Activated CD8-positive, alpha-beta memory T cell treated with anti-CD3 and anti-CD28 coated beads, Interleukin-2, amount 50 U/mL, for 24 hours (primary cell): ENCODE data around the gene GRK5.
"Not testable (repeated sequence)": the region's sequence is repeated elsewhere in the genome, so short reads cannot be mapped to it uniquely, and the experiment has no call there.

Source experiments
- DNase-seq: peaks from one replicate; pipeline ENCODE4 v3.0.0-alpha.2; 2020; ENCODE audit errors: extremely low read depth

GRK5 gene

DNA sequence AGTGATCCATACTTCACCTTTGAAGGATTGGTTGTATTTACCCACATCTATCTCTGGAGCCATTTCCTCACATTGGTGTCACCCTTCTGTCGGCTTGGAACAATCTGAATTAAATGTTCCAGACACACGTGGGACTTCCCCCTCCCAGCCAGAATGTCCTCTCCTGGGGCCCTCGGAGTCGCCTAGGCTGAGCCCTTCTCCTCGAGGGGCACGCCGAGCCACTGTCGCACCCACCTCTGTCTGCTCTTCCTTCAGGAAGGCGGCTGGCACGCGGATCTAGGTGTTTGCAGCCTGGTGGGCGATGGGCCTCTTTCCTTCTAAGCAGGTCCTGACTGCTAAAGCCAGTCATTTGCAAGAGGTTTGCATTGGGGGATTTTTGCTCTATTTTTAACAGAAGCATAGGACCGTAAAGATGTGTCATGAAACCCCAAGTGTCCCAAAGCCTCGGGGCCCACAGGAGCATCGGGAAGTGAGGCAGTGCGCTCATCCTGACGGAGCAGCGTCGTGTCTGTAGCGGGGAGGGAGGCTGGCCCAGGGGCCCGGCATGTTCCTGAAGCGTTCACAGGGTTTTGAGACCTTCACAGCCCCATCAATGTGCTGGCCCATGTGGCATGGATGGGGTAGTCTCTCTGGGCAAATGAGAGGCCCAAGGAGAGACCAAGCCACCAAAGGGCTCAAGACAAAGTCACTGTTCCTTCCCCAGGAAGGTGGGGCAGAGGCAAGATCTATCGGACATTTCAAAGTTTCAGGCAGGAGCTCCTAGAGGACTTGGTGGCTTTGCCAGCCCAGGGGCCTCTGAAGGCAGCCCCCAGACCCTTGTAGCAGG, 248.5 kb downstream of the GRK5 start:
- no peak for DNase-seq

DNA sequence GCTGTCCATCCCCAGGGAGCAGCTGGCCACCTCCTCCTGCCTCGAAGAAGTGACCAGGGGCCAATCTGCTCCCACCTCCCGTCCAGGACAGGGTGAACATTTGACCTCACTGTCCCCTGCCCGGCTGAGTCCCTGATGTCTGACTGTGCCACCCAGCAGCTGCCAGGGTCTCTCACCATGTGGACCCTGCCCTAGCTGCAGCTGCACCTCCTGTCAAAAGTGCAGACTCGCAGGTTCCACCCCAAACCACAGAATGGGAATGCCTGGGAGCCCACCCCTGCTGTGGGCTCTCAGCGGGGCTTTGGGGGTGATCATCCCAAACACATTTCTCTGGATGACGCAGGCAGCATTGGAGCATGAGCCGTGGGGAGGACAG, 249.1 kb downstream of the GRK5 start:
- no peak for DNase-seq

DNA sequence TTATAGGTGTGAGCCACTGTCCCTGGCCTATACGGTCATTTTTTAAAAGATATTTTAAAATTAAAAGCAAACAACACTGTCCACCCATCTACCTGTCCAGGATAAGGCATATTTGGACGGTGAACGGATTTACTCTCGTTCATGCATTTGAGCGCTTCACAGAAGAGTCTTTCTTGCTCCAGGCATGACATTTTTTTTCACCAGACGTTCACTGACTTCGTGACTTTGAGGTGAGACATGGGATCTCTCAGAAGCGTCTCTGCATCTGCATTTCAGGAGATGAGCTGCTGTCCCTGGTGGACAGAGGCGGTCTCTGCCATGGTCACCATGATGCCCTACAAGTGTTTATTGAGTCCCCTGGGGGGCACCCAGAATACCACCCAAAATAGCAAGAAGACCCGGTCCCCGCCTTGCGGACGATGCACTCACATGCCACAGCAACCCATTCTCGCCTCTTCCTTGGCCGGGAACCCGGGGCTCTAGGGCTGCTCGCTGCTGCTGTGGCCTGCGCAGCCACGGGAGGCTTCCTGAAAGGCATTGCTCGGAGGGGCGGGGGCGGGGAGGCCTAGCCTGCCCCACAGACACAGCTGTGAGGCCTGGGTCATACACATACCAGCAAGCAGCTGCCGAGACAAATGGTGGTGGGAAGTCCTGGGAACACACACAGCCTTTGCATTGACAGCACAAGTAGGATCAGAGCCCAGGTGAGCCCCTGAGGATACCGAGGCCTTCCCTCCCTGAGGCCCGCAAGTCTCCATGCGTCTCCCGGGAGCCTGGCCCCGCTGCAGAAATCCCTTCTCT, 250.8 kb downstream of the GRK5 start:
- no peak for DNase-seq

DNA sequence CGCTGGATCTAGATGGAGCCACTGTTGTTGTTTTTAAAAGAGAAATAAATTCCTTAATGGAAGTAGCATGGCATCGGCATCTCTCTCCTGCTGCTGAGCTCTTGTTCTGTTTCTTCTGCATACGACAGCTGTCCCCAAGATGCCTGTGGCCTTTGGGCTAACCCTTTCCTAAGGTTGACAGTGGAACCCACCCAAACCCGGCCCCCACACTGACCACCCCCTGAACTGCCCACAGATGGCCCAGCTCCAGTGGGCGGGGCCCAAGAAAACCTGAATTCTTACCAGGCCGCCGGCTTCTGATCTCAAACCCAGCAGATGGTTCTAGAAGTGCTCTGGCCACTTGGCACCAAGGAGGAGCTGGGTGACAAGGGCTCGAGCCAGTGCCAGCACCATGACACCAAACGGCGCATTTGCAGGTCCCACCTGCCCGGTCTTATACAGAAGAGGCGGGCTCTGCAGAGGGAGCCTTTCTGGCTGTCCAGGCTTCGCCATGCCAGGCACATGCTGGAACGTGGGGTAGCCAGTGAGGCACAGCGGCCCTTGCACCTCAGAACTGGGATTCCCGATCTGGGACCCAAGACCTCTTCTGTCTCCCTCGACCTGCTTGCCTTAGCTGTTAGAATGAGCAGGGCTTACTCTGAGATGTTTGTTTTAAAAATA, 252.4 kb downstream of the GRK5 start:
- DNase-seq: no peak

DNA sequence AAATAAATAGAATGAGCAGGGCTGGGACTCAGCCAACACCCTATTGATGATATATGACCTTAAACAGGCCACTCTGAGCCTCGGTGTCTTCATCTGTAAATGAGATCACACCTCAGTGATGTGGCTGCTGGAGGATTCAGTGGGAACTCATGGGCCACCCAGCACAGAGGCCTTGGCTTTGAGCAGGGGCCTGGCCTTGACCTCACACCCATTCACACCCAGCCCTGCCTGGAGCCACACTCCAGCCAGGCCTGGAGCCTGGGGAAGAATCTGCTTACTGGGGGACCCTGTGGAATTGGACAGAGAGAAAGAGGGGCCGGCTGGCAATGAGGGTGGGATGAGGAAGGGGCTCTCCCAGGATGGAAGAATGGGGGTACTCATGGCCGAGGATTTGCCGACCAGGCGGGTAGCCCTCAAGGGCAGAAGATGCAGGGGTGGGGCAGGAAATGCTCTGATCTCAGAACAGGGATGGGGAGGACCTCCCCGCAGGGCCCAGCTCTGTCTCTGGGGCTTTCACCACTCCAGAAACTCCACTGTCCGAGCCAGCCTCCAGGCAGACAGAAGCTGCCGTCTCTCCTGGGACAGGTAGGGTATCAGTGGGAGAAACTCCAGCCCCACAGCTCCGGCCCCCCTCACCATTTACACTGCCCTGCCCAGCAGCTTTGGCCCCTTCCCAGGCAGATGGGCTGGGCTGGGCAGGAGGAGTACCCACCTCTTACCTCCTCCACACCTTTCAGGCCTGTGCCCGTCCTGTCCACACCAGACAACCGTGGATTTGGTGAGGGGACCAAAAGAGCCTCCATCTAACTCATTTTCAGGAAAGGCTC, 253.2 kb downstream of the GRK5 start:
- no peak for DNase-seq

DNA sequence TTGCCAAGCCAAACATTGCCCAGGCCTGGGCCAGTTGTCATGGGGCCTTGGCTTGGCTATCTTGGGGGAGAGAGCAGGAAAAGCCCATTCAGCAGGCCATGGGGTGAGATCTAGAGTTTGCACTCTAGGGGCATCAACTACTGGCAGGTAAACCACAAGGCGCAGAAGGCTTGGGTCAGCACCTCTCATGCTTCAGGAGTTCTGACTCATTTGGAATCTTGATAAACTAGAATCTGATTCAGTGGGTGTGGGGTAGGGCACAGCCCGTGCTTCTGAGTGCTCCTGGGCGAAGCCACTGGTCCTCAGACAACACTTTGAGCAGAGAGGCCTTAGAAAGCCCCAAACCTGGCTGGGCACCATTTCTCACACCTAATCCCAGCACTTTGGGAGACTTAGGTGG, 254.0 kb downstream of the GRK5 start:
- DNase-seq: no peak

DNA sequence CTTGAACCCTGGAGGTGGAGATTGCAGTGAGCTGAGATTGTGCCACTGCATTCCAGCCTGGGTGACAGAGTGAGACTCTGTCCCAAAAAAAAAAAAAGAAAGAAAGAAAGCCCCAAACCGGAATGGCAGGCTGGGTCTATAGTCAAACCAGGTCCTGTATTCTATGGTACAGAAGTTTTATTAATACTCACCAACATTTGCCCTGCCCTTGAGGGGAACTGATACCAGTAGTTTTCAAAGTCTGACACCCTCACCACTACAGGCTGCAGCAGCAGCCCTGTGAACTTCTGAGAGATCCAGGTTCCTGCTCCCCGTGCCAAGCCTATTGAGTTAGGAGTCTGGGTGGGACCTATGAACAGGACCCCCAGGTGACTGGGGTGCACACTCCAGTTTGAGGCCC, 254.6 kb downstream of the GRK5 start:
- no peak for DNase-seq

DNA sequence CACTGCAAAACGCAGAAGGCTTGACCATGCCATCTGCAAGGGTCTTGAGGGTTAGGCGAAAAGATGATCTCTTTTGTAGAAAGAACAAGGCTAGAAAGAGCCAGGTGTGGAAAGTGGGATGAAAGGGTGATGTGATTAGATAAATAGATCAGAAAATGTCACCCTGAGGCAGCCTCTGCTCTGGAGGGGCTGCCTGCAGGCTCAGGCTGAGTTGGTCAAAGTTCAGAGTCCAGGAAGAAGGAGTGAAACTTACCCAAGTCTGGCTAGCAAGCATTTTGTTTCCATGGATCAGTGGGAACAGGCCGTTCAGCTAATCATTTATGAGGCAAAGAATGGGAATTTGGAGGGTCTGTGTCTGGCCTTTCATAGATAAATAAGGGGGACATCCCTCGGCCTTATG, 255.4 kb downstream of the GRK5 start:
- DNase-seq: no peak

DNA sequence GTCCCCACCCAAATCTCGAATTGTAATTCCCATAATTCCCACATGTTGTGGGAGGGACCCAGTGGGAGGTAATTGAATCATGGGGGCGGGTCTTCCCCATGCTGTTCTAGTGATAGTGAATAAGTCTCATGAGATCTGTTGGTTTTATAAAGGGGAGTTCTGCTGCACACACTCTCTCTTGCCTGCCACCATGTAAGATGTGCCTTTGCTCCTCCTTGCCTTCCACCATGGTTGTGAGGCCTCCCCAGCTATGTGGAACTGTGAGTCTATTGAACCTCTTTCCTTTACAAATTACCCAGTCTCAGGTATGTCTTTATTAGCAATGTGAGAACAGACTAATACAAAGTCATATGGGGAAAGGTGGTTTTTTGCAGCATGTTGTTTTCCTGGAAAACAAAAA, 255.8 kb downstream of the GRK5 start:
- not testable (repeated sequence) for DNase-seq

DNA sequence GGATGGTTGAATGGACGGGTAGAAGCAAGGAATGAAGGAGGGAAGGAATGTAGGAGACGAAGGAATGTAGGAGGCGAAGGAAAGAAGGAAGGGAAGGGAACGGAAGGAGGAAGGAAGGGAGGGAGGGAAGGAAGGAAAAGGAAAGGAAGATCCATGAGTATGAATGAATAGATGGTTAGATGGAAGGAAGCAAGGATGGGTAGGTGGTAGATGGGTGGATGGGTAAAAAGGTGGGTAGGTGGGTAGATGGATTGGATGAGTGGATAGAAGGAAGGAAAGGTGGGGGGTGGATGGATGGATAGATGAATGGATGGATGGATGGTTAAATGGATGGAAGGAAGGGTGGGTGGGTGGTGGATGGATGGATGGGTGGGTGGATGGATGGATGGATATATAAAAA, 257.7 kb downstream of the GRK5 start:
- no peak for DNase-seq

DNA sequence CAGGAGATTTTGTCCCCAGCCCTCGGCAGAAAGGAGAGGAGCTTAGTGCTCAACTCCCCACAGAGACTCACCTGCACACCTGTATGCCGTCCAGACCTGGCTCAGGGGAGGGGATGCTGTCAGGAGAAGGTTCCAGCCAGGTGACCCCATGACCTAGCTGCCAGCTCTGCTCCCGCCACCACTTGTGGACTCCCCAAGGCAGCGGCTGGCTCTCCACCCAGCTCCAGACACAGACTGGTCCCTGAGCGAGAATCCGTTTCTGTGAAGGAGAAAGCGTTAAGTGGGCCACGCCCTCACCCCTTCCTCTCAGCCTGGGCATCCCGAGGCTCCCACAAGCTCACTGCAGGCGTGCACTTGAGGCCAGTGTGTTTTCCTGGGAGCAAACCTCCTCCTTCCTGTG, 258.7 kb downstream of the GRK5 start:
- DNase-seq: no peak

DNA sequence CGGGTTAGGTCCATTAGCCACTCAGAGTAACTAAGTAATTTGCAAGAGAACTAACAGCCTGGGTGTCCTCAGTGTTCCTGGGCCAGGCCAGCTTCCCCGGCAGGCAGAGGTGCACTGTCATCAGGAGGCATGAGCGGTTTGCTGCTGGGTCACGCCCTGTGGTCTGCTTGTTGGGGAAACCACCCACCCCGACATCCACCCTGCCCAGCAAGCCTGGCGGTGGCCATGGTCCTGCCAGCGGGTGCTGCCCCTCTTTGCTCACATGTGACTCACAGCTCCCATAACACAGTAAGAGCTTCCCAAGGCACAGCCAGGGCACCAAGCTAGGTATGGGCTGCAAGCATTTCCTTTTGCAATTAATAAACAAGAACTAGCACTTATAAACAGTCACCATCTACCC, 259.3 kb downstream of the GRK5 start:
- DNase-seq: no peak

DNA sequence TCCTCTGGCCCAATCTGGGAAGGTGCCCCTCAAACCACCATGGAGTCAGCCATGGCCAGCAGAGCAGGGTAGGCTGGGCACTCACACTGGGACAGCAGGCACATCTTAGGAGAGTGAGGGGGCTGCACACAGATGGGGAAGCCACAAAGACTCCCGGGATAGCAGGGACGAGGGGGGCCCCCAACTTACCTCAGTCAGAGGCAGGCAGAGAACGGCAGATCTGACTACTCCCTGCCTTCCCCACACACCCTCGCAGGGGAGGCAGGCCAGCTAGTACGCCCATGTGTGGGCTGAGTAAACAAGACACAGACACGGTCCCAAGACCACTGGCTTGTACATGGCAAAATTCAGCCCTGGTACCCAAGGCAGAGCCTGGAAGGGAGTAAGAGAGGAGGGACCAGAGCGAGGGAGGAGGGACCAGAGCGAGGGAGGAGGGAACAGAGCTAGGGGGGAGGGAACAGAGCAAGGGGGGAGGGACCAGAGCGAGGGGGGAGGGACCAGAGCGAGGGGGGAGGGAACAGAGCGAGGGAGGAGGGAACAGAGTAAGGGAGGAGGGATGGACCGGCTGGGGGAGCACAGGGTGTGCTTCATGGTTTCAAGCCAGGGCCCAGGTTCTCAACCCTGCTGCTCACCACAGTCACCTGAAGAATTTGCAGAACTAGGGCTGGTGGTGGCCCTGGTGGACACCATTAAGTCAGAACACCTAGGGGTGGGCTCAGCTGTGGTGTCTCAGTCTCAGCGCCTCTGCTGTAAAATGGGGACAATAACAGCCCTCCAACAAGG, 261.4 kb downstream of the GRK5 start:
- DNase-seq: no peak

DNA sequence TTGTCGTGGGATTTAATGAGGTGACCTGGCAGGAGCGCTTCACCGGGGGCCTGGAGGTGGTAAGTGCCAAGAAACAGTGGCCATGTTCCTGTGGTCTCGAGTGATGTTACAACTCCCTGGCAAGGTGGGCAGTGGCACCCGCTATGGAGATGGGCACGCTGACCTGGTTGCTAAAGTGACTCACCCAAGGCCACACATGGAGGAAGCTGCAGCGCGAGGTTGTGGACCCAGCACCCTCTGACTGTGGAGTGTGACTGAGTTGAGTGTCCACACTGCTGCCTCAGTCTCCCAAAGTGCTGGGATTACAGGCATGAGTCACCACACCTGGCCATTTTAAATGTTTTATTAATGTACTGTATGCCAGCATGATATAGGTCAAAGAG, 261.9 kb downstream of the GRK5 start:
- no peak for DNase-seq

DNA sequence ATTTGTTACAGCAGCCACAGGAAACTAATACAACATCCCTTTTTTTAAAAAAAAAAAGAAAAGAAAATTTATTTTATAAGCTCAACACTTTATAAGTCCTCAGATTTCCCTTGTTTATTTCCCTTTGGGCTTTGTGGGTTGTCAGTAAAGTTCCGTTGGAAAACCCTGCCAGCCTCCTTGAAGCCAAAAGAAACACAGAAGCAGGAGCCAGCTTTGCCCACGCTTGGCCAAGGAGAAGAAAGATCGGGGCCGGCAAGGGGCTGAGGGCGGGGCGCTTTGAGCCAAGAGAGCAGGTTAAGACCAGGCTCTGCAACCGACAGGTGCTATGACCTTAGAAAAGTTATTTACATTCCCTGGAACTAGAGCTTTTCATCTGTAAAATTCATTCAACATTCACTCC, 262.5 kb downstream of the GRK5 start:
- no peak for DNase-seq

DNA sequence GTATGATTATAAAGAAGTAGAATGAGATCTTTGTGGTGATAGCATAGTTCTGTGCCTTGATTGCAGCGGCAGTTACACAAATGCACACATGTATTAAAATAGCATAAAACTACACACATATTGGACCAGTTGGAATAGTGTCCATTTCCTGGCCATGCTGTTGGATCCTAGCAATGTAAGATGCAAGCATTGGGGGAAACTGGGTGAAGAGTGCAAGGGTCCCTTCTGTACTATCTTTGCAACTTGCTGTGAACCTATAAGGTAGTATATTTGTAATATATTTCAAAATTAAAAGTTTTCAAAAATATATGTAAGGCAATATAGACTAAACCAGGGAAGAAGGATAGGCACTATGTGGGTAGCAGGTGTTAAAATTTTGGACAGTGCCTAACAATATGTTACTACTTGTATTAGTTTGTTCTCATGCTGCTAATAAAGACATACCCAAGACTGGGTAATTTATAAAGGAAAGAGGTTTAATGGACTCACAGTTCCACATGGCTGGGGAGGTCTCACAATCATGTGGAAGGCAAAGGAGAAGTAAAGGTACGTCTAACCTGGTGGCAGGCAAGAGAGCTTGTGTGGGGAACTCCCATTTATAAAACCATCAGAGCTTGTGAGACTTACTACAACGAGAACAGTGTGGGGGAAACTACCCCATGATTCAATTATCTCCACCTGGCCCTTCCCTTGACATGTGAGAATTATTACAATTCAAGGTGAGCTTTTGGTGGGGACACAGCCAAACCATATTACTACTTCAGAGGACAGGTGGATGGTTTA, 263.7 kb downstream of the GRK5 start:
- no peak for DNase-seq

DNA sequence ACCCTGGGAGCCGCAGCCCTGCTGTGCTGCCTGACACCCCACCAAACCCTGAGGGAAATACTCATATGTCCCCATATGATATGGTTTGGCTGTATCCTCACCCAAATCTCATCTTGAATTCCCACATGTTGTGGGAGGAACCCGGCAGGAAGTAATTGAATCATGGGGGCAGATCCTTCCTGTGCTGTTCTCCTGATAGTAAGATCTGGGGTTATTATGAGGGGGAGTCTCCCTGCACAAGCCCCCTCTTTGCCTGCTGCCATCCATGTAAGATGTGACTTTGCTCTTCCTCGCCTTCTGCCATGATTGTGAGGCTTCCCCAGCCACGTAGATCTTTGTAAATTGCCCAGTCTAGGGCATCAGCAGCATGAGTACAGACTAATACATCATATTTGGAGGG, 266.4 kb downstream of the GRK5 start:
- DNase-seq: no peak

DNA sequence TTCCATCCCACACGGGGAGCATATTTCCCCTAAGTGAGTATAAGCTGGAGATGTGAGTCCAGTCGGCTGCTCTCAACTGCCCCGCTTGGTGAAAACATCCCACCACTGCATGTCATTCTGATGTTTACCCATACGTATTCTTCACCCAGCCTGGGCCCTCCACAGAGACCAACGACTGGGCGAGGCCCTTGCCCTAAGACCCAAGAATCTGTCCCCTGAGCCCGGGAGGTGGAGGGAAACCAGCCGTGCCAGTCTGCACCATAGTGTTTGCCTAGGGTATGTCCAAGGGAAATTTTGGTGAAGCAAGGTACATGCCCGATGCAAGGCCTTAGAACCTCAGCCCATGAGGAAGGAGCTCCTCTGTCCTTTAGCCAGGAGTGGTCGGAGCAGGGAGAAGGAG, 267.2 kb downstream of the GRK5 start:
- DNase-seq: no peak

DNA sequence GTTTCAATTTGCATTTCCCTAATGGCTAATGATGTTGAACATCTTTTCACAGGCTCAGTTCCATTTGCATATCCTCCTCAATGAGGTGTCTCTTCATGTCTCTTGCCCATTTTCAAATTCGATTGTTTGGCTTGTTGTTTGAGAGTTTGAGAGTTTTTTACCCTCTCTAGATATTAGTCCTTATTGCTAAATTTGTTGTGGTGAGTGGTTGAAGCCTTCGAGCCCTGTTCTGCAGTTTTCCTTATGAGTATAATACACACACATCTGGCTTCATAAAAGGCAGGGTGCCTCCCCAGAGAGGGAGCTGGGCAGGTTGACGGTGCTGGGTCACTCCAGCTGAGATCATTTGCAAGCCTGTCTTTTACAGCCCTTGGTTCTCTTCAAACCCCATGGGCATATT, 270.1 kb downstream of the GRK5 start:
- no peak for DNase-seq

DNA sequence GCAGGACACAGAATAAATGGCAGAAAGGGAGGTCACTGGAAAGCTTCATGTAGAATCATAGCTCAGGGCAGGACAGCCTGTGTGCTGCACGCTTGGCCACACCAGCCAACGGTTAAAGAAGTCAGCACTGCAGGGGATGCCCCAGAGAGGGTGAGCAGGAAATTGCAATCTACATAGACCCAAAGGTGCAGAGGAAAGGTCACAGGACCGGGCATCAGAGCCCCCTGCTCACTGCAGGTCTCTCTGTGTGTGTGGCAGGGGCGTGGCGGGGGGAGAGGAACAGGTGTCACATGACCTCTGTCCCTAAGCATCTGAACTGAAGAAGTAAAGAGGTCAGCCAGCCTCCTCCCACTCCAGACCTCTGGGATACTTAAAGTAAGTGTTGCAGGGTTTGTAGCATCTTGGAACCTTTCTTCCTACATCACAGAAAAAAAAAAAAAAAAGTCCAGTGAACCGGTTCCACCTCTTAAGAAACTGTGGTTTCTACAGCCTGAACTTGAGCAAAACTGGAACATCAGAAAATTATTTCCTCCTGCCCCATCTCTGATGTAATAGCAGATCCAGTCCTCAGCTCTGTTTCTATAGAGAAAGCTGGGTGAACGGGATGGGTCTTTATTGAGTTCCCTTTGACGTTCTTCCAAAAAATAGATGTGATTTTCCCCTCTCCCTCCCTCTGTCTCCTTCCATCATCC, 270.9 kb downstream of the GRK5 start:
- no peak for DNase-seq
